GM18951 (cell line): ENCODE data around the gene SERPINB6.
"Not testable (repeated sequence)": the region's sequence is repeated elsewhere in the genome, so short reads cannot be mapped to it uniquely, and the experiment has no call there.

ENCODE experiments used
- POLR2A ChIP-seq: IDR thresholded peaks from 4 replicates; pipeline ENCODE4 v1.6.1; 2011; ENCODE audit warnings: mild to moderate bottlenecking; ENCODE audit not compliant: insufficient read length, insufficient read depth; ENCODE audit errors: extremely low read depth
- in situ Hi-C: fragments of 300-500 bp; cut with MboI; formaldehyde crosslinking; loops from one replicate; pipeline ENCODE4 v1.12.0; 2022; ENCODE audit warnings: low sequenced_read_pairs, mixed read lengths, inconsistent platforms; ENCODE audit not compliant: unreplicated experiment

The SERPINB6 gene

DNA sequence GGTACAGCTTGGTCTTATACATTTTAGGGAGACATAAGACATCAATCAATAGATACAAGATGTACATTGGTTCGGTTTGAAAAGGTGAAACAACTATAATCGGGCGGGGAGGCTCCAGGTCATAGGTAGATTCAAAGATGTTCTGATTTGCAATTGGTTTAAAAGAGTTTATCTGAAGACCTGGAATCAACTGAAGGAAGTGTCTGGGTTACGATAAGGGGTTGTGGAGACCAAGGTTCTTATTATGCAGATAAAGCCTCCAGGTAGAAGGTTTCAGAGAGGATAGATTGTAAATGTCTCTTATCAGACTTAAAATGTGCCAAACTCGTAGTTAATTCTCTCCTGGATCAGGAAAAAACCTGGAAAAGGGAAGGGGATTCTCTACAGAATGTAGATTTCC, 5.9 kb upstream of the SERPINB6 start:
- no peak for TF ChIP-seq POLR2A
- in situ Hi-C loops: no loop called here

DNA sequence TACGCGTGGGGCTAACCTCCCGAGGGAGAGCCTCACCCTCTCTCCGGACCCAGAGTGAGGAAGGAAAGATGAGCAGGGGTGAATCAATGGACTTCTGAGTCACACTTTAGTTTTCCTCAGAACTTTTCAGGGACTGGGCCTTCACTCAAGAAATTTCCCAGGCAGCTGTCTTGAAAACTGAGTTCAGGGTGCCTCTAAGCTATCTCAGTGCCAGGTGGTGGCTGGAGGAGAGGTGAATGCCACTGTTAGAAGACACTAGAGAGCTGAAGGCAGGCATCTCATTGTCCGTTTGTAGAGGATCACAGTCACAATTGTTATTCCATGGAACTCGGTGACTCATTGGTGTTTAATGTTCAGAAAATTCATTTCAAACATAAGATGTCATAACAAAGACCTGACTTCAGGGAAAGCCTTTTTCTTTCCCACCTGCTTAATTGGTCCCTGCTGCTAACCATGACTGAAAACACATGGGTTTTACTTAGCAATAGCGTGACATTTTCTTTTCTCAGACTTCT, 5.3 kb upstream of the SERPINB6 start:
- in situ Hi-C loops: no loop called here

DNA sequence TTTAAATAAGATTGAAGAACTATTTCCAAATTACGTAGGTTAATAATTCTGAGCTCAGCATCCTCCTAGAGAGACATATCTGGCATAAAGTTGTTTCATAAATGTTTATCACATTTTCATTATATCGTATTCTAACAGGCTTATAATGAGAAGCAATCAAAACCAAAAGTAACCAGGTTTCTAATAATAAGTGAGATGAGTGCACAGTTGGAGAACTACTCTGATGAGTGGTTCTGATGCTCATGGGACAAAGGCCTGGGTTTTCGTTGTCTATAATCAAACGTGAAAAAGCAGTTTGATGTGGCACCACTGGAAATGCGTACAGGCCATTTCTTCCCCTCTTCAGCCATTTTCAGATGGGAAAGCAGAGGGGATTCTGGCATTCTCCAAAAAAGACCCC, 4.7 kb upstream of the SERPINB6 start:
- in situ Hi-C loops: no loop called here
- no peak for TF ChIP-seq POLR2A

More for the DNA sequence above, 5.3 kb upstream of the SERPINB6 start:
- no peak for TF ChIP-seq POLR2A

DNA sequence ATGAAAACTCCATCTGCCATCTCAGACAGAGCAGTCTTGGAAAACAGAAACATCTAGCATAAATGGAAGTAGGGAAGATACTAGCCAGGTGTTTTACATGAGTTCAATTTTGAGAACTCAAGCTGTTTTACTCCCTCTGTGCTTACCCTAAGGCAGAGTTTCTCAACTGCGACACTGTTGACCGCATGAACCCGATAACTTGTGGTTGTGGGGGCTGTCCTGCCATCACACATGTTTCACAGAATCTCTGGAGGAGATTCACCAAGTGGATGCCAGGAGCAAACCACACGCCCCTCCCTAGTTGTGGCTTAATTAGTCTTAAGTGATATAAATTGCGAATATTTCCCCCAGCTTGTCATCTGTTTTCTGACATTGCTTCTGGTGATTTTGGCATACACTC, 2.3 kb upstream of the SERPINB6 start:
- in situ Hi-C loops: no loop called here
- no peak for TF ChIP-seq POLR2A

DNA sequence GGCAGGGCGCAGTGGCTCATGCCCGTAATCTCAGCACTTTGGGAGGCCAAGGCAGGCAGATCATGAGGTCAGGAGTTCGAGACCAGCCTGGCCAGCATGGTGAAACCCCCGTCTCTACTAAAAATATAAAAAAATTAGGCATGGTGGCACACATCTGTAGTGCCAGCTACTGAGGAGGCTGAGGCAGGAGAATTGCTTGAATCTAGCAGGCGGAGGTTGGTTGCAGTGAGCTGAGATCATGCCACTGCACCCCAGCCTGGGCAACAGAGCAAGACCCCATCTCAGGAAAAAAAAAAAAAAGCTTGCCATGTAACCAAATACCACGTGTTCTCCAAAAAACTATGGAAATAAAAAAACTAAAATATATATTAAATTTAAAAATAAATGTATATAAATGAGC, 1.8 kb upstream of the SERPINB6 start:
- in situ Hi-C loops: not testable (repeated sequence)

DNA sequence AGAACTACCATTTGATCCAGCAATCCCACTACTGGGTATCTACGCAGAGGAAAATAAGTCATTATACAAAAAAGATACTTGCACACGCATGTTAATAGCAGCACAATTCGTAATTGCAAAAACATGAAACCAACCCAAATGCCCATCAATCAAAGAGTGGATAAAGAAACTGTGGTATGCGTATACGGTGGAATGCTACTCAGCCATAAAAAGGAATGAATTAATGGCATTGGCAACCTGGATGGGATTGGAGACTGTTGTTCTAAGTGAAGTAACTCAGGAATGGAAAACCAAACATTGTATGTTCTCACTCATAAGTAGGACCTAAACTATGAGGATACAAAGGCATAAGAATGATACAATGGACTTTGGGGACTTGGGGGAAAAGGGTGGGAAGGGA, 1.3 kb upstream of the SERPINB6 start:
- in situ Hi-C loops: not testable (repeated sequence)

DNA sequence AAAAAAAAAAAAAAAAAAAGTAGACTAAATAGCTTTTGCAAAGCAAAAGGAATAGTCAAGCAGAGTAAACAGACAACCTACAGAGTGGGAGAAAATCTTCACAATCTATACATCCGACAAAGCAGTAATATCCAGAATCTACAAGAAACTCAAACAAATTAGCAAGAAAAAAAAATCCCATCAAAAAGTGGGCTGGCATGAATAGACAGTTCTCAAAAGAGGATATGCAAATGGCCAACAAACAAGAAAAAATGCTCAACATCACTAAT, 786 bp upstream of the SERPINB6 start:
- in situ Hi-C loops: not testable (repeated sequence)

DNA sequence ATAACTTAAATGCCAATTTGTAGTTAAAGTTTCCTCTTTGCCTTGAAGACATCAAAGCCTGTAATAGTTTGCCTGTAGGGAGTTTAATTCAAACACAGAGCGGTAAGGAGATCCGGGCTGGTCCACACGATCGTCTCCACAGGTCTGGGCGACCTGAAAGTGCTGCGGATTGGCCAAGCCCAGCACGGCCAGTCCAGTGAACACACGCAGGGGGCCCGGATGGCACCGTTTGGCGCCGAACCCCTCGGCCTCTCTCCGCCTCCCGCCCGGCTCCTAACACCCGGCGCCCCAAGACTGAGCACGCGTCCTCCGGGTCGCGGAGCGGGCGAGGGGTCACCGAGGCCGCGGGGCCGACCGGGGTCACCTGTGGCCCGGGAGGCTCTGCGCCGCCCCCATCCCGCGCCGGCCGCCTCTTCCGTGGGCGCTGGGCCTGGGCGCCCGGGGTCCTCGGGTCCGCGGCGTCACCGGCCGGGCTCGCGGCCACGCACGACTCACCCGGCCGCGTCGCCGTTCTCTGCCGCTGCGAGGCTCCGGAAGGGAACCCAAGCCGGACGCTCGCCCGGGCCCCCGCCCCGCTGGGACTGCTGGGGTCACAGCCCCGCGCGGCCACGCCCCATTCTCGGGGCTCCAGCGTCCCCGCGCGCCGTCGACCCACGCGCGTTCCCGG, 481 bp downstream of the SERPINB6 start:
- in situ Hi-C loops: no loop called here
- no peak for TF ChIP-seq POLR2A

DNA sequence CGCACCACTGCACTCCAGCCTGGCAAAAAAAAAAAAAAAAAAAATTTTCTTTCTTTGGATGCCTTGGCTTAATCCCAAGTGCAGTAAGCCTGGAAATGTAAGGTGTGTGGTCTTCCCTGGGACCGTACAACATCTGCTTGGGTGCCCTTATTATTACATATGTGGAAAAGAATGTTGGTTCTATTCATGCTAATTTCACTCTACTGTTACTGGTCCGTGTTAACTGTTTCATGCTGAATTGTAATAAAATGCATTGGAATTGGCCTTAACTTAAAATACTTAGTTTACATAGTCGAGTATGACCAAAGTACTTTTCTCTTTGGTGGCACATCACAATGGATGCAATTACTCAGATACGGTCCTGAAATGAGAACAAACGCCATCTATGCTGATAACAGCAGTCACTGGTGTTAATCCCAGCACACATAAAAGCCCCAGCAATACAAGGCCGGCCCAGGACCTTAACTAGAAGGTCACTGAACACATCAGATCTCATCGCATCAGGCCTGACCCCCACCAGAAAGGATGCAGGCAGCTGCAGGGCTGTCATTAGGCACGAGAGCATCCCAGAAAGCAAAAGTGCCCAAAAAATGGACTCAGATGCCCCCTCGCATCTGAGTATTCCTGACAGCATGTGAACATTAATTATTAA, 1.2 kb downstream of the SERPINB6 start:
- in situ Hi-C loops: no loop called here
- TF ChIP-seq POLR2A: no peak

DNA sequence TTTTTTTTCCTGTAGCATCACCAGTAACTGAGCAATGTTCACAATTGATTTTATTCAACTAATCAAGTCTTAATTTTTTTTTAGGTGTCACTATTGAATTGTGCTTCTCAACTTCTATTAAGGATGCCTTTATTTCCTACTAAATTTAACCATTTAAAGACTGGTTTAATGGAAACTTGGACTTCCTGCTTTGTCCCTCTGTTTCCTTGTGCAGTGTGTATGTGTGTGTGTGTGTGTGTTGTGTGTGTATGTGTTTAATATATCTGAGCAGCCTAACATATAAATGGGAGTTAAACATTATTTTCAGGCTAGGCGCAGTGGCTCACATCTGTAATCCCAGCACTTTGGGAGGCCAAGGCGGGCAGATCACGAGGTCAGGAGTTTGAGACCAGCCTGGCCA, 1.8 kb downstream of the SERPINB6 start:
- in situ Hi-C loops: no loop called here
- TF ChIP-seq POLR2A: no peak

DNA sequence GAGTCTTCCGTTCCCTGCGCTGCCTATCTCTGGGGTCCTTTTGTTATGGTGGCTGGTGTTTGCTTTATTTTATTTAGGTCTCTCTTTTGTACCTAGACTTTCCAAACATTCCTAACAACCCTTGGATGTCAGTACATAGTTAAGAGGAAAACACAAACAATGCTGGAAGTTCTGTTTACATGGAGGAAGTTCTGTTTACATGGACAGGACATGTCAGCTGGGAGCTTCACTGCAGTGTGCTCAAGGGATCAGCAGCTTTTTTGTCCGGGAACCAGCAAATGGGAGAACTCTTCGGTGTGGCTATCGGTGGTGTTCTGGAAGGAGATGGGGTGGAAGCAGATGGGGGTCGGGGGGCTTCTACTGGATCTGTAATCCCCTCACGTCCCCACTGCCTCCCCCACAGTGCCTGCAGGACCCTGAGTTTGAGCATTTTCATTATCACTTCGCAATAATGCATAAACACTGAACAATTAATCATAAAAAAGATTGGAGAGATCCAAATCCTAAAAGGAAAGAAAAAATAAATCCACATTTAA, 2.7 kb downstream of the SERPINB6 start:
- TF ChIP-seq POLR2A: no peak
- in situ Hi-C loops: no loop called here

DNA sequence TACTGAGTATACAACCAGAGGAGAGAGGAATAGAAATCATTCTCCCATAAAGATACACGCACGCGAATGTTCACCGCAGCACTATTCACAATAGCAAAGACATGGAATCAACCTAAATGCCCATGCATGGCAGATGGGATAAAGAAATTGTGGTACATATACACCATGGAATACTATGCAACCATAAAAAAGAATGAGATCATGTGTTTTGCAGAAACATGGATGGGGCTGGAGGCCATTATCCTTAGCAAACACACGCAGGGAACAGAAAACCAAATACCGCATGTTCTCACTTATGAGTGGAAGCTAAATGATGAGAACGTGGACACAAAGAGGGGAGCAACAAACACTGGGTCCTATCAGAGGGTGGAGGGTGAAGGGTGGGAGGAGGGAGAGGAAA, 3.4 kb downstream of the SERPINB6 start:
- TF ChIP-seq POLR2A: no peak
- in situ Hi-C loops: no loop called here

DNA sequence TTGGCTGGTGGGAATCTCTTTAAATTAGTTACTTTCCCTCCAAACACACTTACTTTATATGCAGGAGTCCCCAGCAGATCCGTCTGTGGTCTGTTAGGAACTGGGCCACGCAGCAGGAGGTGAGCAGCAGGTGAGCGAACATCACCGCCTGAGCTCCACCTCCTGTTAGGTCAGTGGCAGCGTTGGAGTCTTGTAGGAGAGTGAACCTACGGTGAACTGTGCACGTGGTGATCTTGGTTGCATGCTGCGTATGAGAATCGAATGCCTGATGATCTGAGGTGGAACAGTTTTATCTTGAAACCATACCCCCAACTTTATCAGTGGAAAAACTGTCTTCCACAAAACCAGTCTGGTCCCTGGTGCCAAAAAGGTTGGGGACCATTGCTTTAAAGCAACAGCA, 5.0 kb downstream of the SERPINB6 start:
- TF ChIP-seq POLR2A: no peak
- in situ Hi-C loops: no loop called here

DNA sequence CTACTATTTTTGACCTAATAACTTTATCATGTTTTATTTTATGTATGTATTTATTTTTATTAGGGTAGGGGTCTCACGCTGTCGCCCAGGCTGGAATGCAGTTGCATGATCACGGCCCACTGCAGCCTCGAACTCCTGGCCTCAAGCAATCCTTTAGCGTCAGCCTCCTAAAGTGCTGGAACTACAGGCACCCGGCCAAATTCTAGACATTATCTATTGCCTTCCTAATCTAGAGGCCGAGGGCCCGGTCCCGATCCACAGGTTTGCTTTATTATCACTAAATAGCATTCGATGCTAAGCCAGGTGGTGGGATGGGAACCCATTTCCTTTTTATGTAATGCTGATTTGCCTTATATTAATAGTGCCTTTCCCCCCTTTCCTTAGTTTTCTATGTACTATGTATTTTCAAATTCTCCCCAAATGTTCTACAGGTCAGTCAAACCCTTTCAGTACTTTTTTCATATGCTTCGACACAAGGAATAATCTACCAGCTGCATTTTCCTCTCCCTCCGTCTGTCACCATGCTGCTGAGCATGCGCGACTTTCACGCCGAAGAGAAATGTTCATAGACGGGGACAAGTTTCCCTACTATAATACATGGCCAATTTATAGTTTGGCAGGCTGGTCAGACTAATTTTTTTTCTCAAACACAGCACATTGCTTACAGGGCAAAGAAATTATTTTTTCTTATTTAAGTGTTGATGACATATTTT, 6.4 kb downstream of the SERPINB6 start:
- TF ChIP-seq POLR2A: no peak
- in situ Hi-C loops: no loop called here

DNA sequence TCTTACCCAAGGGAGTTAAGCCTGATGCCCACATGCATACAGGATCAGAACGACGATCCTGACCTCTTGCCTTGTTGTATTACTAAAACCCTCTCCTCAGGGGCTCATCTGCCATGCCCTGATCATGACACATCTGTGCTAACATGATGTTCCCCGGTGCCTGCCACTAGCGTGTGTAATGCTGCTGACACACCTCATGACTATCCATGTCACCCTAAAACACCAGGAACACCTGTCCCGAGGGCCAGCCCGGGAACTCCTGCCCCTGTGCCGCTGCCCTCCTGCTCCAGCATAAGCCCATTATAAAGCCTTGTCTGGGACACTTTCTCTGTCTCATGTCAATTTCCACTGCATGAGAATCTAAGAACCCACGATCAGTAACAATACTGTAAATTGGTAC, 7.6 kb downstream of the SERPINB6 start:
- TF ChIP-seq POLR2A: no peak
- in situ Hi-C loops: no loop called here
